ENCODE results near the gene LSMEM2.

GRCh38 chr3:50237754-50238548, 40.9 kb upstream of the LSMEM2 start:
- TF ChIP-seq EZH2 (IDR thresholded peaks at IDR 0.05; ENCODE audit: low read depth, unreplicated experiment) (no peak), CTCF (conservative IDR thresholded peaks at IDR 0.05; ENCODE audit: low read depth in 2 of 2) (no peak), EZH2phosphoT487 (IDR thresholded peaks at IDR 0.05; ENCODE audit: unreplicated experiment) (no peak)

Data from GM23338 (cell line).